NOMO-1 (cell line): ENCODE results near the gene TTLL11.

ENCODE experiments used
- DNase-seq, 2 experiments: peaks; one replicate each; lab custom pipeline; 2025; ENCODE audit not compliant: unreplicated experiment in 2 of 2; lab: John Stamatoyannopoulos, UW

The TTLL11 gene

GRCh38 chr9:121946465-121946864, 146.6 kb downstream of the TTLL11 start:
- DNase-seq = no peak

GRCh38 chr9:121945849-121946248, 147.3 kb downstream of the TTLL11 start:
- no peak for DNase-seq

GRCh38 chr9:121945281-121945680, 147.8 kb downstream of the TTLL11 start:
- DNase-seq = no peak

GRCh38 chr9:121944711-121945191, 148.4 kb downstream of the TTLL11 start:
- DNase-seq = no peak

- no peak for DNase-seq
These were observed 149.6 kb downstream of the TTLL11 start for GRCh38 chr9:121943463-121943862.

GRCh38 chr9:121942866-121943382, 150.2 kb downstream of the TTLL11 start:
- no peak for DNase-seq

- DNase-seq = no peak
These were observed 150.8 kb downstream of the TTLL11 start for GRCh38 chr9:121942313-121942712.

- DNase-seq = no peak
These were observed 153.5 kb downstream of the TTLL11 start for GRCh38 chr9:121939643-121940042.

- DNase-seq = no peak
These were observed 154.5 kb downstream of the TTLL11 start for GRCh38 chr9:121938621-121939020.

- no peak for DNase-seq
These were observed 155.9 kb downstream of the TTLL11 start for GRCh38 chr9:121937240-121937639.

- DNase-seq = no peak
These were observed 157.4 kb downstream of the TTLL11 start for GRCh38 chr9:121935739-121936138.

GRCh38 chr9:121930956-121931355, 162.2 kb downstream of the TTLL11 start:
- no peak for DNase-seq

GRCh38 chr9:121929893-121930875, 162.9 kb downstream of the TTLL11 start:
- no peak for DNase-seq

GRCh38 chr9:121927636-121928035, 165.5 kb downstream of the TTLL11 start:
- DNase-seq = no peak

GRCh38 chr9:121927081-121927480, 166.0 kb downstream of the TTLL11 start:
- DNase-seq = no peak

GRCh38 chr9:121926351-121926801, 166.7 kb downstream of the TTLL11 start:
- no peak for DNase-seq

GRCh38 chr9:121925935-121926334, 167.2 kb downstream of the TTLL11 start:
- no peak for DNase-seq

- DNase-seq = no peak
These were observed 168.4 kb downstream of the TTLL11 start for GRCh38 chr9:121924700-121925099.

- DNase-seq = no peak
These were observed 171.7 kb downstream of the TTLL11 start for GRCh38 chr9:121921444-121921843.

GRCh38 chr9:121917375-121918335, 175.5 kb downstream of the TTLL11 start:
- no peak for DNase-seq

- DNase-seq = peak; percentile 46 to 86
These were observed 177.8 kb downstream of the TTLL11 start for GRCh38 chr9:121915304-121915625.
